Sigmoid colon (tissue), 4 donors: ENCODE data around the gene NOD2.

Source experiments
- CTCF ChIP-seq, 4 experiments: fragments of 450-650 bp in 3 of 4; fragments of 200-600 bp in 1 of 4; IDR thresholded peaks; one replicate each; pipeline ENCODE4 v1.5.1; 2016 to 2019; ENCODE audit warnings: antibody characterized with exemption in 4 of 4, mild to moderate bottlenecking in 3 of 4, moderate library complexity in 2 of 4
- POLR2A ChIP-seq, 2 donors: fragments of 450-650 bp; IDR thresholded peaks; one replicate each; pipeline ENCODE4 v1.6.1; 2016; ENCODE audit warnings: antibody characterized with exemption in 2 of 2, mild to moderate bottlenecking in 2 of 2, moderate library complexity in 2 of 2
- POLR2AphosphoS5 ChIP-seq, 4 donors: sonication (generic); formaldehyde crosslinking; IDR thresholded peaks; one replicate each; pipeline ENCODE4 v1.6.1; 2017; ENCODE audit warnings: antibody characterized with exemption in 4 of 4

GRCh38 chr16:50771366-50771765, 78.0 kb downstream of the NOD2 start:
- TF ChIP-seq POLR2AphosphoS5 (IDR thresholded peaks at IDR 0.05) (no peak), CTCF (IDR thresholded peaks at IDR 0.05) (no peak), POLR2A (IDR thresholded peaks at IDR 0.05) (no peak)
